Heart left ventricle (tissue), 13 donors: ENCODE measurements around the gene ZNF326.

Source experiments
- POLR2A ChIP-seq, 2 donors: fragments of 450-650 bp; IDR thresholded peaks; one replicate each; pipeline ENCODE4 v1.6.1; 2017; ENCODE audit warnings: antibody characterized with exemption in 2 of 2, mild to moderate bottlenecking in 2 of 2, moderate library complexity in 2 of 2
- TF ChIP-seq, protein P1 (sequence below), 12 donors: fragments of 200-600 bp; sonication (generic) in 4 of 12; IDR thresholded peaks; one replicate each; pipeline versions ENCODE4 v1.5.0 to v1.8.0; 2018 to 2022; ENCODE audit warnings: antibody characterized with exemption in 12 of 12, mild to moderate bottlenecking in 5 of 12
- donor health status: ischemic (EF 13 %, LVEDD 7.1; RV severe dilation, severe dysfunction).
- donor health status: DM: no; HTN: yes; CAD: no.
- donor health status: DM: no; HTN: no; CAD: no.
- donor health status: ischemic (EF 25% LVEDD 6.9; RV normal size, moderate dysfunction).
- donor health status: ischemic (EF 25% LVEDD 5.7; RV mildly dilated, moderate dysfunction).
- donor health status: ischemic (EF 35%, LVEDD 5.7; RV mildly dilated, moderate dysfunction).
- donor health status: nonischemic (EF 11% LVEDD 7.7; RV severe dilation, severe dysfunction).
- donor health status: DM: yes; HTN: yes; CAD: no.
- donor health status: PGD.
- donor health status: ischemic (EF 29% LVEDD 5.4; RV normal size, mild dysfunction).
- donor health status: nonischemic (EF 23%, LVEDD 6.1; RV moderate dilation, normal function).

DNA sequence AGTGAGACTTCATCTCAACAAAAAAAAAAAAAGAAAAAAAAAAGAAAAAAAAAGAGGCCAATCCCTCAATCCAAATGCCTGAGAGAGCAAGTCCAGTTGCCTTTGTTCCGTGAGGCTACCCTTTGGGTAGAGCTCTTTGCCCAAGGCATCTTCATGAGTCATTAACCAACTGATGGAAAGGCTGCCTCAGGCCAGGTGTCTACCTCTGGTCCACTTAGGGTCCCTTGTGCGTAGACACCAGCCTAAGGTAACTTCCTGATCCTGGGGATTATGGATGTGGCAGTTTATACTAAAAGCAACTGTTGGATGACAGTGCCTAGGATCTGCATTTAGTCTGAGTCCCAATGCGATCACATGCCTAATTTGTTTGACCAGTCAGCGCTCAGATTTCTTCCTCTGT, 20.7 kb upstream of the ZNF326 start:
- TF ChIP-seq, protein P1, sequence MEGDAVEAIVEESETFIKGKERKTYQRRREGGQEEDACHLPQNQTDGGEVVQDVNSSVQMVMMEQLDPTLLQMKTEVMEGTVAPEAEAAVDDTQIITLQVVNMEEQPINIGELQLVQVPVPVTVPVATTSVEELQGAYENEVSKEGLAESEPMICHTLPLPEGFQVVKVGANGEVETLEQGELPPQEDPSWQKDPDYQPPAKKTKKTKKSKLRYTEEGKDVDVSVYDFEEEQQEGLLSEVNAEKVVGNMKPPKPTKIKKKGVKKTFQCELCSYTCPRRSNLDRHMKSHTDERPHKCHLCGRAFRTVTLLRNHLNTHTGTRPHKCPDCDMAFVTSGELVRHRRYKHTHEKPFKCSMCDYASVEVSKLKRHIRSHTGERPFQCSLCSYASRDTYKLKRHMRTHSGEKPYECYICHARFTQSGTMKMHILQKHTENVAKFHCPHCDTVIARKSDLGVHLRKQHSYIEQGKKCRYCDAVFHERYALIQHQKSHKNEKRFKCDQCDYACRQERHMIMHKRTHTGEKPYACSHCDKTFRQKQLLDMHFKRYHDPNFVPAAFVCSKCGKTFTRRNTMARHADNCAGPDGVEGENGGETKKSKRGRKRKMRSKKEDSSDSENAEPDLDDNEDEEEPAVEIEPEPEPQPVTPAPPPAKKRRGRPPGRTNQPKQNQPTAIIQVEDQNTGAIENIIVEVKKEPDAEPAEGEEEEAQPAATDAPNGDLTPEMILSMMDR (IDR thresholded peaks at IDR 0.05): no peak
- no peak for TF ChIP-seq POLR2A (IDR thresholded peaks at IDR 0.05)
